Measurements from ENCODE around the gene YPEL3.
A peak's percentile ranks its signal among the peaks of the same experiment; 100 is the strongest.

The YPEL3 gene

DNA sequence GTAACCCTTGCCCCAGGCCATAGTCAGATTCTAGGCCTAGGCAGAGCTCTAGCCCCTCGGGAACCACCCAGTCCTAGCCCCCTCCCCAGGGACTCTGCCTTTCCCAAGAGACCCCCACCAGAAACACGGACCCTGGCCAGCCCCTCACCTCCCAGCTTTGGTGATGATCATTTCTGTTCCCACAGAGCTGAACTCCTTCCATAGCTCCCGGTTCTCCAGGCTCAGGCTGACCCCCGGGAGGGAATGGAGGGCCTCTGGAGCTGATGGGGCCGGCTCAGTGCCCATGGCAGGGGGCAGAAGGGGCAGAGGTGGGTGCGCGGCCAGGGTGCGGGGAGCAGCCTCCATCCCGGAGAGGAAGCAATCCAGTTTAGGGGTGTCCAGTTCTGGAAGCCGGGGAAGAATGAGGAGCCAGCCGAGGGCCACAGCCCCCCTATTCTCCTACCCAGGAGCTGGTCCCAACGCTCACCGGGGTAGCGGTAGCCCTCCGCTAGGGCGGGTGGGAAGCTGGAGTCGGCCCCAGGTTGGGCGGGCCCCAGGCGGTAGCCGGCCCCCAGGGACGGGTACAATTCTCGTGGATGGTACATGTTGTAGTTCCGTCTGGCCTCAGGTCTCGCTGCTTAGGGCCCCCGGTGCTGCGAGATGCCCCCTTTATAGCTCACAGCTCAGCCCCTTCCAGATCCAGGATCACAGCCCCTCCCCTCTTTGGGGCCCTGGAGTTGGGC is 5.2 kb downstream of the YPEL3 start:
- DNase-seq (ENCODE audit: low read depth), result no peak

GRCh38 chr16:30088832-30089624 is 7.0 kb downstream of the YPEL3 start:
- DNase-seq (ENCODE audit: low read depth), result no peak

DNA sequence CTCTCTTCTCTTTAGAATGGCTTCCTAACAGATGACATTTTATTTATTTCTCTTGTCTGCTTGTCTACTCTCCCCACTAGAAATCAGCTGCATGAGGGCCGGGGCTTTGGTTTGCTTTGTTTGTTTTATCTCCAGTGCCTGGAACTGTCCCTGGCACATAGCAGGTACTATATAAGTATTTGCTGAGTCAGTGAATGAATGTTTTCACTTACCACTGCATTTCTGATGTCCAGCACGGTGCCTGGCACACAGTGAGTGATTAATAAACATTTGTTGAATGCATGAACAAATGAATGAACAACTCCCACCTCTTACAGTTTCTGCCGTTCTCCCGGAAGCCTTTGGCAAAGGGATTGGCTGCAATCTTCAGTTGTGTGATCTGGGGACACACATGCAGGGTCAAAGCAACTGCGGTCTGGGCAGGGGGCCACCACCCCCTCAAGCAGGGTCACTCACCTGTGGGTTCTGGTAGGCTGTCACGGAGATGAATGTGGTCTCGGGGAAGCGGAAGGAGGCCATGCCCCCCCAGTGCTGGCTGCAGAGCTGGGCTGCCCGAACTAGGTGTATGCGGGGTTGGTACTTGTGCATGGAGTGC is 7.7 kb downstream of the YPEL3 start:
- DNase-seq (ENCODE audit: low read depth), result no peak

DNA sequence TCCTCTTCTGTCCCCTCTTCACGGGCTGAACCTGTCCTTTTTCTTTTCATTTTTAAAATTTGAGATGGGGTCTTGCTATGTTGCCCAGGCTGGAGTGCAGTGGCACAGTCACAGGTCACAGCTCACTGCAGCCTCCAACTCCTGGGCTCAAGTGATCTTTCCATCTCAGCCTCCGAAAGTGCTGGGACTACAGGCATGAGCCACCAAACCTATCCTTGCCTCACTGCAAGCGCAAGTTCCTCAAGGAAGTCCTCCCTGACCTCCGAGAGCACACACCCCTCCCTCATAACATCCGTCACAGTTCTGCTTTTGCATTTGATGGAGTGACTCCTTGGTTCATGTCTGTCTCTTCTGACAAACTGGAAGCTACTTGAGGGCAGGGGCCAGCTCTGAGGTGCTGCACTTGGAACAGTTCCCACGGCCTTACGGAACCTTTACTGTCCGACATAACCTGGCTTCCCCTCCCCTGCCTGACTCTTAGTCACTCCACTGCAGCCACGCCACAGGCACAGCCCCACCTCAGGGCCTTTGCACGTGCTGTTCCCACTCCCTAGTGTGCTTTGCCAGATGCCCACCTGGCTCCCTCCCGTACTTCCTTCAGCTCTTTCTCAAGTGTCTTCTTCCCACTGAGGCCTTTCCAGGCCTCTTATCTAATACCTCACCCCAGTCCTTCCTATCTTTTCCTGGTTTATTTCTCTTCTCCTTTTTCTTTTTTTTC is 8.7 kb downstream of the YPEL3 start:
- DNase-seq (ENCODE audit: low read depth), result no peak

GRCh38 chr16:30086291-30087140 is 9.5 kb downstream of the YPEL3 start:
- DNase-seq (ENCODE audit: low read depth), result no peak

DNA sequence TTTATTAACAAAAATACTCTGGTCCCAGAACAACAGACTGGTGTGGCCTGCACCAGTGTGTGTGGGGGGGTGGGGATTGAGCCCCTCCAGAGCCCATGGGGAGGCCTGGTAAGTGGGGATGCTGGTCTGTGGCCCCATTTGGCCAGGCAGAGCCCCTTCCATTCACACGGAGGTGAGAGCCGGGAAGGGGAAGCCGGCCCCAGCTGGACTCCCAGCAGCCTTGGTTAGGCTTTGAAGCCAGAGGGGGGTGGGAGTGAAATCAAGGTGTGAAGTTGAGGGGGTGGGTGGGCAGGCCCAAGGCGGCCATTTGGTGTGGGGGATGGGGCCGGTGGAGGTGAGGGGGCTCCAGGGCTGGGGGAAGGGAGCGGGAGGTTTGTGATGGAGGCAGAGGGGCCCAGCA is 10.2 kb downstream of the YPEL3 start:
- DNase-seq (ENCODE audit: low read depth), result no peak

GRCh38 chr16:30085247-30085646 is 10.8 kb downstream of the YPEL3 start:
- DNase-seq (ENCODE audit: low read depth), result no peak

- no peak for DNase-seq (ENCODE audit: low read depth)
Measured at GRCh38 chr16:30084816-30085159, 11.2 kb downstream of the YPEL3 start.

DNA sequence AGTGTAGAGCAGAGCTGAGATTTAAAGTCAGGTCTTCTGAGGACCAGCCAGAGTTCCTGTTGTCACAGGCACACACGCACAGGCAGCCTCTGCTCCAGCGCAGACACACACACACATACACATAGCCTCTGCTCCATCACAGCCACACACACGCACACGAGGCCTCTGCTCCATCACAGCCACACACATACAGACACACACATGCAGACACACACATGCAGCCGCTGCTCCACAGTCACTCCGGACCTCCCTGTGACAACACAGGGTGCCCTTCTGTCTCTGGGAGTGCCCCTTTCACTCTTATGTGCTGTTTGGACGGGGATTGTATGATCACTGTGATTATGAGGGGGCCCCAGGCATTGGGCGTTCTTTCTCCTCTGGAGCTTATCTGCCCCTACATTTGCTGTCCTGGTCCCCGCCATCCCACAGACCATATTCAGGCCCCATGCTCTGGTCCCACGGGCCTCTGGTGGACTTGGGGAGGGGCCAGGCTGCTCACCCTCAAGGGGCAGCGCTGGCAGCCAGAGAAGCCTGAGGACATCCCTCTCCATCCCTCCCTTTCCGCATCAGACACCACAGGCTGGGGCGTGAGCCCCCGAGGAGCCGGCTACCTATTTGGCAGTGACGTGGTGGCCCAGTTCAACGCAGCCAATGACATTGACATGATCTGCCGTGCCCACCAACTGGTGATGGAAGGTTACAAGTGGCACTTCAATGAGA is 11.8 kb downstream of the YPEL3 start:
- DNase-seq (ENCODE audit: low read depth), result no peak

DNA sequence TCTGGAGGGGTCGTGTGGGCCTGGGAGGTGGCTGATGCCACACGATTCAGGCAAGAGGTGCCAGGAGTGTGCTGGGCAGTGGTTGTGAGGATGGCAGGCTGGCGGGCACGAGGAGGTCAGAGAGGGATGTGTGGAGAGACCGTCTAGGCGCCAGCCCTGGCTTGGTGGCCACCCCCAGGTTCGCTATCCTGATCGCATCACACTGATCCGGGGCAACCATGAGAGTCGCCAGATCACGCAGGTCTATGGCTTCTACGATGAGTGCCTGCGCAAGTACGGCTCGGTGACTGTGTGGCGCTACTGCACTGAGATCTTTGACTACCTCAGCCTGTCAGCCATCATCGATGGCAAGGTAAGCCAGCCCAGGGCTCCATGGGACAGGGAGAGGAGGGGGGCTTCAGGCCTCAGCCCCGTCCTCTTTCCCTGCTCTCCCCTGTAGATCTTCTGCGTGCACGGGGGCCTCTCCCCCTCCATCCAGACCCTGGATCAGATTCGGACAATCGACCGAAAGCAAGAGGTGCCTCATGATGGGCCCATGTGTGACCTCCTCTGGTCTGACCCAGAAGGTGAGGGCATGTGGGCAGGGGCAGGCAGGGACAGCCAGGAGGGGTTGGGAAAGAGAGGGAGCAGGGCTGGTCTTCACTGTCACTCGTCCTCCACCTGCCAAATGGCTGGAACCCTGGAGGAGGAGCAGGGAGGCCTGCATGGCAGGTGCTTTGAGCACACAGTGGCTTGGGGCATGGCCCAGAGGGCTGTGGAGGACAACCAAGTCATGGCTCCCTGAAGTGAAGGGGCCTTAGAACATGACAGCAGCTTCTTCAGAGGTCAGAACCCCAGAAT is 12.6 kb downstream of the YPEL3 start:
- no peak for DNase-seq (ENCODE audit: low read depth)

GRCh38 chr16:30082545-30083090 is 13.4 kb downstream of the YPEL3 start:
- no peak for DNase-seq (ENCODE audit: low read depth)

DNA sequence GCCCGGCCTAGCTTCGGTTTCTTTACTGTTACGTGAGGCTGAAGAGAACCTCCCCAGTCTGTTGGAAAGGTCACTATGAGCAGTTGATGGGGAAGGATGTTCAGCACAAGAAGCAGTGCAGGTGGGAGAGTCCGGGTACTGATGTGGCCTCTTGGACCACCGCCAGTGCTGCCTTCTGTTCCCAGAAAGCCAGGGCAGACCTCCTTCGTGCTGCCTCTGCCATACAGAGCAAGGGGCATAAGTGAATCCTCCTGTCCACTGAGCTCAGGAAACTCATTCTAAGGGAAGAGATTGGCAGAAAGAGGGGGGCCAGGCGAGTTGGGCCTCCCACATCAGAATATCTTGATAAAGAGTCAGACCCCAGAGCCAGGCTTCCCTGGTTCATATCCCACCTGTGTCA is 16.5 kb downstream of the YPEL3 start:
- no peak for DNase-seq (ENCODE audit: low read depth)

DNA sequence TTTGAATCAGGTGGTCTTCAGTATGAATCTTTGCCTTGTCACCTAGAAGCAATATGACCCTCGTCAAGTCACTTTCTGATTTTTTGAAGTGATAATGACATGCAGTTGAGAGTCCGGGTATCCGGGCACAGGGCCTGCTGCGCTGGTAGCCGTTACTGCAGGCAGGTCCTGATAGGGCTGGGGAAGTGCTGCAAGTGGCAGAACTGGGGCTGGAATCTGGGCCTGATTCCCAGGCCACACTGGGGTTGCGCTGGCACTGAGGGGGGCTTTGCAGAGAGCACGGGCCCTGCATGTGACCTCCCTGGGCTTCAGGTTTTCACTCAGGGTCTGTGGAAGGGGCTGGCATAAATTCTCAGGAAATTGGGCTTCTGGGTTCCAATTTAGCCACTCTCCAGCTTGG is 17.3 kb downstream of the YPEL3 start:
- no peak for DNase-seq (ENCODE audit: low read depth)

GRCh38 chr16:30077656-30078055 is 18.4 kb downstream of the YPEL3 start:
- no peak for DNase-seq (ENCODE audit: low read depth)

GRCh38 chr16:30076276-30076791 is 19.7 kb downstream of the YPEL3 start:
- DNase-seq (ENCODE audit: low read depth), result no peak

- peak; percentile 87 for DNase-seq (ENCODE audit: low read depth)
Measured at GRCh38 chr16:30075503-30076275, 20.3 kb downstream of the YPEL3 start, which contains the start of gene PPP4C. TSS of gene PPP4C (plus strand) at chr16:30075994. CDS start at chr16:30076378, 384 bp downstream.

GRCh38 chr16:30070490-30070889 is 25.5 kb downstream of the YPEL3 start:
- DNase-seq (ENCODE audit: low read depth), result no peak

DNA sequence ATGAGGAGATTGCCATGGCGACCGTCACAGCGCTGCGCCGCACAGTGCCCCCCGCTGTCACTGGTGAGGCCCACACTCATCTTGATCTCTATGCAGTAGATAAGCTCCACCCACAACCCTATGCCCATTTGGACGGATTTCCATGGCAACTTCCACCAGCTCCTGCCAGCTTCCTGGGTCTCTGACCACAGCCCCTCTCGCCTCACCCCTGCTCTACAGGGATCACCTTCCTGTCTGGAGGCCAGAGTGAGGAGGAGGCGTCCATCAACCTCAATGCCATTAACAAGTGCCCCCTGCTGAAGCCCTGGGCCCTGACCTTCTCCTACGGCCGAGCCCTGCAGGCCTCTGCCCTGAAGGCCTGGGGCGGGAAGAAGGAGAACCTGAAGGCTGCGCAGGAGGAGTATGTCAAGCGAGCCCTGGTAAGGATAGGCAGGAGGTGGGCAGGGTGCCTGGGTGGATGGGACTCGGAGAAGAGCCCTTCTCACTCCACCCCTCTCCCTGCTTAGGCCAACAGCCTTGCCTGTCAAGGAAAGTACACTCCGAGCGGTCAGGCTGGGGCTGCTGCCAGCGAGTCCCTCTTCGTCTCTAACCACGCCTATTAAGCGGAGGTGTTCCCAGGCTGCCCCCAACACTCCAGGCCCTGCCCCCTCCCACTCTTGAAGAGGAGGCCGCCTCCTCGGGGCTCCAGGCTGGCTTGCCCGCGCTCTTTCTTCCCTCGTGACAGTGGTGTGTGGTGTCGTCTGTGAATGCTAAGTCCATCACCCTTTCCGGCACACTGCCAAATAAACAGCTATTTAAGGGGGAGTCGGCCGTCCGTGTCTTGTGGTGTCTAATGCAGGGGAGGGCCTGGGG is 26.2 kb downstream of the YPEL3 start:
- no peak for DNase-seq (ENCODE audit: low read depth)

All from stimulated activated CD8-positive, alpha-beta memory T cell treated with anti-CD3 and anti-CD28 coated beads, Interleukin-7, amount 100 ng/mL, for 24 hours (primary cell).